HEK293T (cell line): Measurements from ENCODE around the gene ALCAM.

Source experiments
- ARNT ChIP-seq: fragments of 450-650 bp; IDR thresholded peaks from 2 replicates; pipeline ENCODE4 v1.6.1; 2017; ENCODE audit warnings: mild to moderate bottlenecking
- BHLHE40 ChIP-seq: fragments of 450-650 bp; IDR thresholded peaks from 2 replicates; pipeline ENCODE4 v1.6.1; 2016; ENCODE audit warnings: mild to moderate bottlenecking, moderate library complexity, borderline replicate concordance
- ELF4 ChIP-seq: fragments of 450-650 bp; IDR thresholded peaks from 2 replicates; pipeline ENCODE4 v1.6.1; 2017; ENCODE audit warnings: antibody characterized with exemption
- FOXA1 ChIP-seq: fragments of 450-650 bp; IDR thresholded peaks from 2 replicates; pipeline ENCODE4 v1.6.1; 2016; ENCODE audit warnings: mild to moderate bottlenecking
- FOXK2 ChIP-seq: fragments of 450-650 bp; IDR thresholded peaks from 2 replicates; pipeline ENCODE4 v1.6.1; 2016; ENCODE audit warnings: mild to moderate bottlenecking
- FOXM1 ChIP-seq: fragments of 450-650 bp; IDR thresholded peaks from 2 replicates; pipeline ENCODE4 v1.6.1; 2017; ENCODE audit warnings: mild to moderate bottlenecking, borderline replicate concordance
- L3MBTL2 ChIP-seq: fragments of 450-650 bp; conservative IDR thresholded peaks from 2 replicates; pipeline ENCODE4 v1.6.1; 2016; ENCODE audit warnings: mild to moderate bottlenecking
- LEF1 ChIP-seq: fragments of 450-650 bp; IDR thresholded peaks from 2 replicates; pipeline ENCODE4 v1.6.1; 2017; ENCODE audit warnings: mild to moderate bottlenecking, borderline replicate concordance
- SP1 ChIP-seq: fragments of 450-650 bp; IDR thresholded peaks from 2 replicates; pipeline ENCODE4 v1.6.1; 2017
- SUZ12 ChIP-seq: fragments of 450-650 bp; IDR thresholded peaks from 2 replicates; pipeline ENCODE4 v1.6.1; 2016; ENCODE audit warnings: mild to moderate bottlenecking
- ZNF384 ChIP-seq: fragments of 450-650 bp; IDR thresholded peaks from 2 replicates; pipeline ENCODE4 v1.6.1; 2016

GRCh38 chr3:105401254-105401653 is 34.5 kb downstream of the ALCAM start:
- TF ChIP-seq SP1 (no peak), L3MBTL2 (no peak), ELF4 (no peak), BHLHE40 (no peak), ARNT (no peak), FOXM1 (no peak), SUZ12 (no peak), FOXK2 (no peak), FOXA1 (no peak), ZNF384 (no peak), LEF1 (no peak)
